HG03342 (cell line): ENCODE data around the gene DYNC1I1.

ENCODE experiments used
- ATAC-seq: cut with Tn5 transposase; IDR thresholded peaks from one replicate; pipeline ENCODE4 v1.9.1; 2021; ENCODE audit warnings: mild to moderate bottlenecking, moderate library complexity; ENCODE audit not compliant: unreplicated experiment

The DYNC1I1 gene

DNA sequence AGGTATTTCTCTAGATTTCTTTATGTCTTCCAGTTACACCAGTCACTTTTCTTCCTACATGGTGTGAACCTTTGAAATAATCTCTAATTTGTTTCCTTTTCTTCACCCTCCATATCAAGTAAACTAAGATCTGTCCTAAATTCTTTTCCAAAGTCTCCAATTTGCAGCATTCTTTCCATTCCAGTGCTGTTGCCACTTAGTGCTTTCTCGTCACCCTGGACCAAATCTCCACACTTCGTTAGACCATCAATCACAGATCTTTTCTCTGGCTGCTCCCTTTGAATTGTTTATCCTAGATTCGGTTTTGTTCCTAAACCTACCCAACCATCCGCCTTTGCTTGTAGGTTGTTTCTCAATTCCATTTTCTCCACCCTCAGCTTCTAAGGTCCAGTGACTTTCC lies 74.7 kb downstream of the DYNC1I1 start:
- no peak for ATAC-seq

DNA sequence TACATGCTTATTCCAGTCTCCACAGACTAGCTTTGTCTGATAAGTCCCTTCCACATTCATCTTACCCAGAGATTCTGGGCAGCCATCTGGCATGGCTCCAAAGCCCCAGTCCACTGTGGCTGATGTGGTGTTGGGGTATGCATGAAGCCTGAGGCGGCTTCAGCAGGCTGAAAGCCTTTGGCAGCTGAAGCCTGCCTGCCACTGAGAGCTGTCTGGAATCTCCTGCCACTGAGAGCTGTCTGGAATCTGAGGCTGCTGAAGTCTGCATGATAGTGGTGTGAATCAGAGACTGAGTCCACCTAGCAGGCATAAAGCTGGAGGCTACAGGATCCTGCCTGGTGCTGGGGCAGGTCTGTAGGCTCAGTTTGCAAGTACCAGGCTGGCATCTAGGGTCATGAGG lies 87.1 kb downstream of the DYNC1I1 start:
- no peak for ATAC-seq

DNA sequence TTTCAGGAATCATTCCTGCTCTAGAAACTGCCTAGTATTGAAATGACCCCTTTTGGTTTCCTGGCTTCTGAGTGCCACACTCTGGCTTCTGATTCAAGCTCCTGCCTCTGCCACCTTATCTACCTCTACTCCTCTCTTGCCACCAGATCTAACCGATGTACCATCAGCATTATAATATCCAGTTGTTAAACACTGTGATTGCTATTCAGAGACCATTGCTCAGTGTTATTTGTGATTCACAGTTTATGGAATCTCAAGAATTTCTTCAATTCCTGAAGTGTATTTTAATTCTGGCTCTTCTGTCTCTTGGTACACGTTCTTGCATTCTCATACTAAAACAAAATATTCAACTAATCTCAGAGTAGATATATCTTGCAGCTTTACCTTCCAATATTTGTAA lies 88.7 kb downstream of the DYNC1I1 start:
- no peak for ATAC-seq

GRCh38 chr7:95863623-95864022 lies 91.3 kb downstream of the DYNC1I1 start:
- no peak for ATAC-seq

DNA sequence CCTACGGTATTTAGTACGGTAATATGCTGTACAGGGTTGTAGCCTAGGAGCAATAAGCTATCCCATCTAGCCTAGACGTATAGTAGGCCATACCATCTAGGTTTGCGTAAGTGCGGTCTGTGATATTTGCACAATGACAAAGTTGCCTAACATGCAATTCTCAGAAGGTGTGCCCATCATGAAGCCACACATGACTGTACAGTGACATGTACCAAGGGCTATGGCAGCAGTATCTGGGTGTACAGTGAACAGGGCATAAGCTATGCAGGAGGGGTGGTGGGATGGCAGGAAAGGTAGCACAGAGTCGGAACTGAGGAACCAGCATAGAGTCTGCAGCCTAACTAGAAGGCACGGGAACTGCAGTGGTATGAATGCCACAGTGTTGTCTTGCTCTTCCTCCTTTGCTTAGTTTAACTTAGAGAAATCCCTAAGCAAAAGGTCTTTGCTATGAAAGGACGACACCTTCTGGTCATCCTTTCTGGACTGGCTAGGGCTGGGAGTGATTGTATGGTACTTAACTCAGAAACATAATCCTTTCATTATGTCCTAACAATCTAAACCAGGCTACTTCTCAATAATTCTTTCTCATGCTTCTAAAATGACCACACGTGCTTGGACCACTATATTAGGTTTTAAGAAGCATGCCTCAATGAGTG lies 93.5 kb downstream of the DYNC1I1 start:
- ATAC-seq = no peak

- peak; percentile 93 for ATAC-seq
These were observed 95.0 kb downstream of the DYNC1I1 start for GRCh38 chr7:95867309-95867708.

GRCh38 chr7:95871075-95871848 lies 98.9 kb downstream of the DYNC1I1 start:
- ATAC-seq = peak; percentile 52

GRCh38 chr7:95871896-95872295 lies 99.5 kb downstream of the DYNC1I1 start:
- no peak for ATAC-seq

GRCh38 chr7:95874129-95874528 lies 101.8 kb downstream of the DYNC1I1 start:
- ATAC-seq = no peak

DNA sequence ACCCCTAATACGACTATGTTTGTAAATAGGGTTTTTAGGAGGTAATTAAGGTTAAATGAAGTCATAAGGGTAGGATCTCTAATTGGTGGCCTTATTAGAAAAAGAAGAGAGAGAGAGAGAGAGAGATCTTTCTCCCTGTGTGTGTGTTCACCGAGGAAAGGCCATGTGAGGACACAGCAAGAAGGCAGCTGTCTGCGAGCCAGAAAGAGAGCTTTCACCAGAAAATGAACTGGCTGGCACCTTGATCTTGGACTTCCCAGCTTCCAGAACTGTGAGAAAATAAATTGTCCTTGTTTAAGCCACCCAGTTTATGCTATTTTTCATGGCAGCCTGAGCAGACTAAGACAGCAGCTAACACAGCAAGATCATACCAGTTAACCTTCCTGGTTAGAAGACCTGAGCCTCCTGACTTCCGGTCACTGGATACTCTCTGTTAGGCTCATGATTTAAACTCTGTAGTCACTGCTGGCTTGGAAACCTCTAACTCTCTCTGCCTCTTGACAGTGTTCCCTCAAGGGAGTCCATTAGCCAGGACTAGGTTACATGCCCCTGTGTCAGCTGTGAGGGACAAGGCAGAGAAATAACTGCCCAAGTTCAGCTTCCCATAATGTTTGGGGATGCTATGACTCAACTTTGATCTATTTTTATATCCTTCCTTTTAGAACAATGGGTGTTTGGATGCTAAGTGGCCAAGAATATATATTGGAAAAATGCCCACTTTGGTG lies 102.3 kb downstream of the DYNC1I1 start:
- no peak for ATAC-seq

DNA sequence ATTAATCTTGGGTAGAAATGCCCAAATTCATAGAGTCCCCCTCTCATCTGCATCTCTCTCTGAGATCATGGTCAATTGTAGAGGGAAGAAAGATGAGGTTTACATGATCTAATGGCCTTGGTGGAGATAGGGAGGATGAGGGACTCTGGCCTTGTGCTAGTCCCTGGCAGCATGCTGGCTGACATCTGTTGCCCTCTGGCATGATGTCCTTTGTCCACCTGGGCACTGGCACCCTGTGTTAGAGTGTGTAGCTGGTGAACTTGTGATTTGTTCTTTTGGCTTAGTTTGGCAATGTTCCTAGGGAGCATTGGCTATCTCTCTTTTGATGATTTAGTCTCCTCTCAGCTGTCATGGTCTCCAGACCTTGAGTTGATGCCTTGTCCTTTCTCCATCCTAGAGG lies 103.2 kb downstream of the DYNC1I1 start:
- no peak for ATAC-seq

GRCh38 chr7:95878677-95879076 lies 106.3 kb downstream of the DYNC1I1 start:
- no peak for ATAC-seq

DNA sequence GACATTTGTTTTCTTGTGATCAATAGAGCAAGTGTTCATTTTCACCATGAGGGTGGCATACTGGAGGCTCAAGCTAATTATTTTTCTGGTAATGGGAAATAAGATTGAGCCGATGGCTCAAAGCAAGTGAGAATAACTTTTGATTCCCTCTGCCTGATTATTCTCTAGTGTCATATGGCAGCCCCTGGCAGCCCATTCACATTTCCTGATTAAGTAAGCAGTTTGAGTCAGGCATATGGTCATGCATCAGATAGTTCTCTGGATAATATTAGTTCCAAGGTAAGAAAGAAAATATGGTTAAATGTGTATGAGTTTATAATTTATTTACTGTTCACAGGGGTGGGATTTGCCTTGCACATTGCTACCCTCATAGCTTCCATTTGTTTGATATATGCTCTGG lies 109.2 kb downstream of the DYNC1I1 start:
- no peak for ATAC-seq

DNA sequence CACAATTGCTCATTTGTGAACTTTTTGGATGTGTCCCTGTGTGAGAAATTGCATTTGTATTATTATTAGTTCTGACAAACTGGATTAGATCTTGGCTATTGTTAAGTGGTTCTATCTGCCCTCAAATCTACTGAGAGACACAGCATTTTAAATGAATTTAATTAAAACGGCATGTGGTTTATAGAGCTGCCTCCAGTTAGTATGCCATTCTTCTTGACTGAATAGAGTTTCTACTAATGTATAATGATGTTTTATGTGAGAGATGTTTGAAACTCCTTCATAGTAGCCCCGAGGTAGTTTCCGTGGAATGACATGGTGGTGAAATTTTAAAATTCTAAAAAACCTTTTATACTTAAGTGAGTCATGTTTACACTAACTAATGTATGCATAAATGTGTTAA lies 110.9 kb downstream of the DYNC1I1 start:
- ATAC-seq = no peak

DNA sequence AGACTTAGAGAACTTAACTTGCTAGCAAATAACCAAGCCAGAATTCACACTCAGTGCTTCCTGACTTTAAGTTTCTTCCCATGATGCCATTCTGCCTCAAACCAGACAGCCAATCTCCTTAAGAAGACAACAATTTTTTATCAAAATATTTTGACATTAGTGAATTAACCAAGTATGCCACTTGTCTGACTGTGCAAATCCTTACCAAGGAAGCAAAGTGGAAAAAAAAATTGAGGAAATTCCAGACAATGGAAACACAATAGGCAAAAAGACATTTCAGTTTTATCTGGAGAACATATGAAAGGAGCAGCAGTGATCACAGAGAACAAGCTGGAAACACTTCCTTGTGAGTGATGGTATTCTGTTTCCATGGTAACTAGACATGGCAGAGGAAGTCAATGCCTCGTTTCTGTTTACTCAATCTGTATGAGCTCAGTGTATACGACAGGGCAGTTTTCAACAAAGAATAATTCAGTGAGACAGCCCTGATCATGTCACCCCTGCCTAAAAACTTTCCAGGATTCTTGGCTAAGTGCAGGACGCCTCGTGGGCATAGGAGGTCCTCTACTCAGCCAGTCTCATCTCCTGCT lies 114.2 kb downstream of the DYNC1I1 start:
- peak; percentile 61 for ATAC-seq

GRCh38 chr7:95893484-95893883 lies 121.1 kb downstream of the DYNC1I1 start:
- ATAC-seq = no peak

GRCh38 chr7:95897557-95898251 lies 125.3 kb downstream of the DYNC1I1 start:
- ATAC-seq = no peak

- no peak for ATAC-seq
These were observed 127.7 kb downstream of the DYNC1I1 start for GRCh38 chr7:95899919-95900513.

DNA sequence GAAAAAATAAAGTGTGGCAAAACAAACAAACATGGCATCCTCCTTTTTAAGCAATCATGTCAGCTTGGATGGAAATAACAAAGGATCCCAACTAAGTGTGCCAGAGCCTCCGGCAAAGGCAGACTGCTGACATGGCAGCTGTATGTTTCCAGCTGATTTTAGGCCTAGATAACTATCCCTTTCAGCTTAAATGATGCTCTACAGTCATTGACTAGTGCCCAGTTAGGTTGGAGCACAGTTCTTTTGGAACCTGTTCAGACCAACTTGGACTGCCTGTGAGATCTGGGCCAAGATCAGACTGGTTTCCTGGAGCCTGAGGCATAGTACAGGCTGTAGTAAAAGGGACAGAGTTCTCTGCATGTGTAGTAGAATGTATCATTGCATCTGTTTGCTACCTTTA lies 128.7 kb downstream of the DYNC1I1 start:
- no peak for ATAC-seq

GRCh38 chr7:95904099-95904498 lies 131.7 kb downstream of the DYNC1I1 start:
- ATAC-seq = no peak

DNA sequence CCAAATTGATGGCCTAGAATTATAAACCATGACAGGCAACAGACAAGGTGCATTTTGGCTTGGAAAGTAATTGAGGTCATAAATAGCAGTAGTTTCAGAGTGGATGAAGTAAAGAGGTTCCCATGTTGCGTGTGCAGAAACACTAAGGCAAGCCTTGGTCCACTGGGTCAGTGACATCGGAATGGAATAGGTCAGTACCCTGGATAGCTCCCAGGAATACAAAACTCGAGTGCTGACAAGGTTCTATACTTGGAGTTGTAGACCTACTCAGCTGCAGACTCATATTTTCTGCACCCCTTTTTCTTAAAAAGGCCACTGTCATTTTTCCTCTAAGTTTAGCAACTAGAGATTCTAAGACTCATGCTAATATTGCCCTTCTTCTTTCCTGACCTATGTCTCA lies 132.8 kb downstream of the DYNC1I1 start:
- ATAC-seq = no peak
